Cardiac fibroblast (primary cell): Measurements from ENCODE around the gene SLC66A3.

Source experiments
- DNase-seq, 2 donors: peaks; one replicate each; pipeline versions ENCODE4 v3.0.0 to v3.0.0-alpha.2; 2010; ENCODE audit warnings: low read depth in 2 of 2
- H3K4me3 ChIP-seq, 2 donors: replicated peaks in 1 of 2; 1 replicate in 1 of 2; 2 replicates in 1 of 2; pipeline ENCODE4 v1.5.1; 2011; ENCODE audit warnings: low read depth in 2 of 2, low read length in 2 of 2, mild to moderate bottlenecking in 2 of 2, moderate library complexity in 1 of 2
- TF ChIP-seq, protein P1 (sequence below): IDR thresholded peaks from one replicate; pipeline ENCODE4 v1.5.1; 2011; ENCODE audit warnings: low read depth, mild to moderate bottlenecking, low read length, inconsistent platforms

SLC66A3 gene

DNA sequence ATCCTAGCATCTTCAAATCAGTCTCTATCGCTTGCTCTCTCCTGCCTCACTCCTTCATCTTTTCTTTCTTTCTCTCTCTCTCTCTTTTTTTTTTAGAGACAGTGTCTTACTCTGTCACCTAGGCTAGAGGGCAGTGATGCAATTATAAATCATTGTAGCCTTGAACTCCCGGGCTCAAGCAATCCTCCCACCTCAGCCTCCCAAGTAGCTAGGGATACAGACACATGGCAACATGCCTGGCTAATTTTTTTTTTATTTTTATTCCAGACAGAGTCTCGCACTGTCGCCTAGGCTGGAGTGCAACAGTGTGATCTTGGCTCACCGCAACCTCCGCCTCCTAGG, 10.6 kb upstream of the SLC66A3 start:
- no peak overlapping the region for H3K4me3 ChIP-seq
- TF ChIP-seq, protein P1, sequence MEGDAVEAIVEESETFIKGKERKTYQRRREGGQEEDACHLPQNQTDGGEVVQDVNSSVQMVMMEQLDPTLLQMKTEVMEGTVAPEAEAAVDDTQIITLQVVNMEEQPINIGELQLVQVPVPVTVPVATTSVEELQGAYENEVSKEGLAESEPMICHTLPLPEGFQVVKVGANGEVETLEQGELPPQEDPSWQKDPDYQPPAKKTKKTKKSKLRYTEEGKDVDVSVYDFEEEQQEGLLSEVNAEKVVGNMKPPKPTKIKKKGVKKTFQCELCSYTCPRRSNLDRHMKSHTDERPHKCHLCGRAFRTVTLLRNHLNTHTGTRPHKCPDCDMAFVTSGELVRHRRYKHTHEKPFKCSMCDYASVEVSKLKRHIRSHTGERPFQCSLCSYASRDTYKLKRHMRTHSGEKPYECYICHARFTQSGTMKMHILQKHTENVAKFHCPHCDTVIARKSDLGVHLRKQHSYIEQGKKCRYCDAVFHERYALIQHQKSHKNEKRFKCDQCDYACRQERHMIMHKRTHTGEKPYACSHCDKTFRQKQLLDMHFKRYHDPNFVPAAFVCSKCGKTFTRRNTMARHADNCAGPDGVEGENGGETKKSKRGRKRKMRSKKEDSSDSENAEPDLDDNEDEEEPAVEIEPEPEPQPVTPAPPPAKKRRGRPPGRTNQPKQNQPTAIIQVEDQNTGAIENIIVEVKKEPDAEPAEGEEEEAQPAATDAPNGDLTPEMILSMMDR: no peak

DNA sequence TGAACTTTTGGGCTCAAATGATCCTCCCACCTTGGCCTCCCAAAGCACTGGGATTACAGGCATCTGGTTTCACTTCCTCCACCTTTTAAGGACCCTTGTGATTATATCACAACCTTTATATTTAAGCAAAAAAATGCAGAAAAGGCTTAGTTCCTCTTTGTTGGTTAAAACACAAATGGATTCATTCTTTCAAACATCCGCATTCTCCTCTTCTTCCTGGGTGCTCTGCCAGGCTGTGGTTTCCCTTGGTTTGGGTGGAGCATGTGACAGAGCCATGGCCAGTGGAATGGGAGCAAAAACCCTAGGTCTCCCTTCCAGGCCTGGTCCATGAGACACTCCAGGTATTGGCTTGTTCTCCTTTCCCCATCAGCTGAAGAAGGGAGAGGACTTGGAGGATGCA, 9.9 kb upstream of the SLC66A3 start:
- H3K4me3 ChIP-seq: no peak overlapping the region
- no peak for DNase-seq
- TF ChIP-seq, protein P1: no peak

More for the DNA sequence above, 10.6 kb upstream of the SLC66A3 start:
- DNase-seq: no peak

DNA sequence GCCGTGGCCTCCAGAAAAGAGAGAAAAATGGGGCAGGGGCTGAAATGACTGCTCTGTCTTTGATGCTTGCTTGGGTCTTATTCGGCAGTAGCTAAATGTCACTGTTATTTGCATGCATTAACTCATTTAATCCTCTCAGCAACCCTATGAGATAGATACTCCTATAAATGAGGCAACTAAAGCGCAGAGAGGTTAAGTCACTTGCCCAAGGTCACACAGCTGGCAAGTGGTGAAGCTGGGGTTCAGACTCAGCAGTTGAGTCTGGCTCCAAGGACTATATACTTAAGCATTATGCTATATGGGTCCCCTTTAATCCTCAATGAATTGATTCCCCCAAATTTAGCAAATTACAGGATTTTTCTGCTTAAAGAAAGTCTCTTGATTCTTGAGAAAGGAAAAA, 9.2 kb upstream of the SLC66A3 start:
- no peak for DNase-seq
- H3K4me3 ChIP-seq: no peak overlapping the region
- TF ChIP-seq, protein P1: no peak

DNA sequence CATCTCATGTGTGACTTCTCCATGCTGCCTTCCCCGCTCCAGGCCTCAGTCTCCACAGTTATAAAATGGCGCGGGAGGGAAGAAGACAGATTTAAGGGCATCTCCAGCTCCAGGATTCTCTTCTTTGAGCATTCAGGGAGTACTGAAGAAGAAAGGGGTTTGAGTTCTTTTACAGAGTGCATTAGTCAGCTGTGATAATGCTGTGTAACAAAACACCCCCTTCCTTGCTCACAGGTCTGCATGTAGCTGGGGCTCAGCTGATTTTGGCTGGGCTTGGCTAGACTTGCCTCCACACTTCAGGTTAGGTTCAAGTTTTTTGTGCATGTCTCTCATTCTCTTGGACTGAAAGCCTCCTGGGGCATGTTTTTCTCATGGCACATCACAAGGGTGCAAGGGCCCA, 8.0 kb upstream of the SLC66A3 start:
- no peak for DNase-seq
- TF ChIP-seq, protein P1: no peak
- H3K4me3 ChIP-seq: no peak overlapping the region

DNA sequence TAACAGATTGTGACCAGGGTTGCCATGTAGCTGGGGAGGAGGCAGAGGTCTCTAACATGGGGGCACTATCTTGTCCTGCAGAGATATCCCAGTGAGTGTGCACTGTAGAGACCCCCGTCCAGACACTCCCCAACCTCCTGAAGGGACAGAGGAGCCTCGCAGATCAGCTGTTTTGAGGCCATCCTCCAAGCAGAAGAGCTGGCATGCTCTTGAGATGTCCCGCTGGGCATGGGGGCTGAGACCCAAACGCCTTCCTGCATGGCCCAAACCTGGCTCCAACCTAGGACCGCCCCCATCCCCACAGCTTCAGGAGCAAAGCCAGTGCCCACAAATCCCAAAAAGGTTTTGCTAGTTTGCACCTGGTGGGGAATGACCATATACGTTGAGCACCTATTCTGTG, 2.7 kb upstream of the SLC66A3 start:
- TF ChIP-seq, protein P1: no peak
- H3K4me3 ChIP-seq: no peak overlapping the region
- DNase-seq: no peak

DNA sequence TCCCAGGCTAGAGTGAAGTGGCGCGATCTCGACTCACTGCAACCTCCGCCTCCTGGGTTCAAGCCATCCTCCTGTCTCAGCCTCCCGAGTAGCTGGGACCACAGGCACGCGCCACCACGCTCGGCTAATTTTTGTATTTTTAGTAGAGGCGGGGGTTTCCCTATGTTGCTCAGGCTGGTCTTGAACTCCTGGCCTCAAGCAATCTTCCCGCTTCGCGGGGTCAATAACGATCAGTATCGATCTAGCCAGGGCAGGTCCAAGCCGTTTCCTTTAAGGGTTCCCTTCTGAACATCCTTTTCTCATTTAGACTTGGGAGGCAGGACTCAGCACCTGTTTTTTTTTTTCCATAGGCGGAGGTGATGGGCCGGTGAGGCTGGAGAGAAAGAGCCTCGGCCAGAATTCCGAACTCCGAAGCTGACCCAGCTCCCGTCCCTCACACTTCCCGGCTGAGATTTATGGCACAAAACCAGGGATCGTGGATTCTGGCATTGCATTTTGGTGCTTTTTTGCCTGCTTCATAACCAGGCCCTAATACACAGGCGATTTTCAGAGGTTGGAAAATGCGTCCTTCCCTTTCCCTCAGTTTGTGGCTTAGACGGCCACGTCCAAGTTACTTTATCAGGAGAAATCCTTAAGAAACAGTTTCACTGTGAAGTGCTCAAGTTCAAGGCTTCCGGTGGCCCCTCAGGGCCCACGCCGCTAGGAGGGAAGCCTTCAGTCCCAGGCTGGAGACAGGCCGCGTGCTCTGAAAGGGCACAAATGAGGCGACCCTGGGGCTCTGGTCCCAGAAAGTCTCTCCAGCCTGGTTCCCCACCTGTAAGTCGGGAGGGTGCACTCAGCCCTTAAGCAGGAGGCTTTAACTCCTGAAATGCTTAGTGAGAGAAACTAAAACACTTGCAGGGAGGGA, 998 bp upstream of the SLC66A3 start:
- TF ChIP-seq, protein P1: no peak
- peak overlapping the region; percentile 44 to 50 for H3K4me3 ChIP-seq
- DNase-seq: no peak

DNA sequence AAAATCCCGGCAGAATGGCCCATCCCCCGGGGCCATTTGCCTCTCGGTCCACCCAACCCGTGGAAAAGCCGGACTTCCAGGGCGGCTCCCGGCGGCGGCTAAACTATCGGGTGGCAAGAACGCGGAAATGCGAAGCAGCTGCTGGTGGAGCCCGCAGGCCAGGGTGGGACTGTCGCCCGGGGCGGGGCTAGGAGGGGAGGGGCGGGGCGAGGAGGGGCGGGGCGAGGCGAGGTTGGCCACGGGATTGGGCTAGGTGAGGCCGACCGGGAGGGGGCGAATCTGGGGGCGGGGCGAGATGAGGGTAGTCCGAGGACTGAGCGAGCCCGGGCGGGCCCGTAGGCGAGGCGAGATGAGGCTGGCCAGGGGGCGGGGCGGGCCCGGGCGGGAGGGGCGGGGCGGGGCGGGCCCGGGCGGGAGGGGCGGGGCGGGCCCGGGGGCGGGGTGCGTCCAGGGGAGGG, 315 bp upstream of the SLC66A3 start:
- TF ChIP-seq, protein P1: no peak
- DNase-seq: peak; percentile 96 to 98
- H3K4me3 ChIP-seq: peak overlapping the region; percentile 44 to 50
